SK-N-SH (cell line): ENCODE measurements around the gene KCNQ4.

Source experiments
- CTCF ChIP-seq: fragments of 200-600 bp; sonication (generic); IDR thresholded peaks from 2 replicates; pipeline ENCODE4 v1.6.1; 2017; ENCODE audit warnings: antibody characterized with exemption, mild to moderate bottlenecking, moderate library complexity
- EP300 ChIP-seq, 2 experiments: IDR thresholded peaks; 2 replicates each; pipeline versions ENCODE4 v1.4.0 to v1.6.1; 2012; ENCODE audit warnings: borderline replicate concordance in 1 of 2, low read depth in 1 of 2, low read length in 1 of 2
- EZH2phosphoT487 ChIP-seq: fragments of 200-600 bp; sonication (generic); IDR thresholded peaks from 2 replicates; pipeline ENCODE4 v1.6.1; 2017; ENCODE audit warnings: low read depth, mixed run types, mild to moderate bottlenecking, antibody characterized with exemption, moderate library complexity, borderline replicate concordance
- FOXM1 ChIP-seq: IDR thresholded peaks from 2 replicates; pipeline ENCODE4 v1.4.0; 2012; ENCODE audit warnings: low read depth, mild to moderate bottlenecking
- GABPA ChIP-seq: IDR thresholded peaks from 2 replicates; pipeline ENCODE4 v1.4.0; 2012; ENCODE audit warnings: low read depth, mild to moderate bottlenecking
- MAX ChIP-seq: IDR thresholded peaks from 2 replicates; pipeline ENCODE4 v1.4.0; 2012; ENCODE audit warnings: low read depth
- MEF2A ChIP-seq: IDR thresholded peaks from 2 replicates; pipeline ENCODE4 v1.4.0; 2012; ENCODE audit warnings: low read depth, borderline replicate concordance
- RAD21 ChIP-seq: IDR thresholded peaks from 2 replicates; pipeline ENCODE4 v1.6.1; 2012; ENCODE audit warnings: mild to moderate bottlenecking, low read length
- RFX5 ChIP-seq: IDR thresholded peaks from 2 replicates; pipeline ENCODE4 v1.6.1; 2012; ENCODE audit warnings: mild to moderate bottlenecking, improper control_type of control experiment, low read length
- SIN3A ChIP-seq: IDR thresholded peaks from 2 replicates; pipeline ENCODE4 v1.6.1; 2012; ENCODE audit warnings: low read depth, mild to moderate bottlenecking, low read length, moderate library complexity, borderline replicate concordance
- TCF12 ChIP-seq: IDR thresholded peaks from 2 replicates; pipeline ENCODE4 v1.4.0; 2012

- TF ChIP-seq CTCF (no peak), FOXM1 (no peak), SIN3A (no peak), MEF2A (no peak), RAD21 (no peak), RFX5 (no peak), EP300 (IDR thresholded peaks at IDR 0.05; ENCODE audit: borderline replicate concordance in 1 of 2, low read depth in 1 of 2, low read length in 1 of 2) (no peak), GABPA (no peak), EZH2phosphoT487 (no peak), MAX (no peak), TCF12 (no peak)
Measured at GRCh38 chr1:40823983-40824382, 40.4 kb downstream of the KCNQ4 start.
